NCI-H526 (cell line): ENCODE results near the gene CPZ.
A peak's percentile ranks its signal among the peaks of the same experiment; 100 is the strongest.

Experiments used
- DNase-seq, 2 experiments: peaks; one replicate each; lab custom pipeline; 2025; lab: John Stamatoyannopoulos, UW

CPZ gene

DNA sequence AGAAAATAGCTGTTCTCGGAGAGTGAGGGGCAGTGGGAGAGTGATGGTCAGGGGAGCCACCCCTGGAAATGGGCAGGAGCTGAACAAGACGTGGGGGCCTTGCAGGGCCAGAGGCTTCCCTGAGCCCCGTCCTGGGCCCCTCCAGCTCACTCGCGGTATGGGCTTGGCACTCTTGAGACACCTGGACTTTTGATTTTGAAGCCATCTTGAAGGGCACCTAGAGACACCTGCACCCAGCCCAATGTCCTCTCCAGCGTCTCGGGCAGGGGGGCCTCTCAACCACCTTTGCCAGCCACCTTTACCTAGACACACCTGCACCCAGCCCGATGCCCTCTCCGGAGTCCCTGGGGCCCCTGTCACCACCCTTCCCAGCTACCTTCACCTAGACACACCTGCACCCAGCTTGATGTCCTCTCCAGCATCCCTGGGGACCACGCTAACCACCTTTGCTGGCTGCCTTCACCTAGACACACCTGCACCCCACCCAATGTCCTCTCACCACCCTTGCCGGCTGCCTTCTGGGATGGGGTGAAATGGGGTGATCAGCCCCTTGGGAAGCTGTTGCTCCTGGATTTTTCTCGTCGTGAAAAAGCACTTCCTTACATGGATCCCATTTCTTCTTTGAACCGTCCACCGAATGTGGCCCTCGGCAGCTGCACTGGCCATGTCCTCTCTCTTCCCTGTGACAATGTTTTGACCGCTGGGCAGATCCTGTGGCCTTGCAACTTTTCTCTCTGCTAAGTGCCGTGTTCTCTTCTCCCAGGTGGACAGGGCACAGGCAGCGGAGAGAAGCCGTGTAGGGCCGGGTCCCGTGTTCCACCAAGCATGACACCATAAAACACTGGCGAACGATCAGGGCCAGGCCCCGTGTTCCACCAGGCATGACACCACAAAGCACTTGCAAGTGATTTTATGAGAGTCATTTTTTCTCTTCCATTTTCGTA is 47.5 kb downstream of the CPZ start:
- peak in 1 of 2 experiments; percentile 50 for DNase-seq

DNA sequence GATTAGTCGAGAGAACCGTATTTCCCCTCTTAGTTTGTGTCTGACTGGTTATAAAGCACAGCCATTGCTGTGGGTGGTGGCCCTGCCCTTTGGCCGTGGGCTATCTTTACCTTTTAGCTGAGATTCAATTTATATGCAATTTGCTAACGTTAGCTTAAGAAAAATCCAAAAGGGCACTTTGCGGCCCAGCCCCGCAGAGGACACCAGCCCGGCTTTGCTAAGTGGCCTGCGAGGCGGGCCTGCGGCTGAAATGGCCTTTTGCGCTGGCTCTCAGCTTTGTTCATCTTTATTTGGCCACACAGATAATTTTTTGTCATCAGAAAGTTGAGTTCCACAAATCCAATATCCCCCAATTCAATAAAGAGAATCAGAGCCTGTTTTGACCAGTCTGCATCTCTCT is 48.3 kb downstream of the CPZ start:
- no peak for DNase-seq

DNA sequence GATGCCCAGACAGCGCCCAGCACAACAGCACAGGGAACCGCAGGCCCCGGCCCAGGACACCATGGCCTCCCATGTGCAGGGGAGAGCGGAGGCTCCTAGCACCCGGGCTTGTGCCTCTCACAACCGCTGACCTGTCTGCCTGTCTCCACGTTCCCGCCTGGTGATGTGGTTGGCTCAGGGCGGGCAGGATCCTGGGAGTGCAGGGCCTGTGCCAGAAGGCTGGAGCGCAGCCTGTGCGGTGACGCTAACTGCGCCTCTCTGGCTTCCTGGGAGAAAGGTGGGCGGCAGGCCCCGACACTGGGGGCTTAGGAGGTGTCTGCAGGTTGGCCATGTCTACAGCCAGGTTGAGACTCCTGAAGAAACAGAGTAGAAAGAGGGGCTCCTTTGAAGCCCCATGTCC is 48.7 kb downstream of the CPZ start:
- no peak for DNase-seq

DNA sequence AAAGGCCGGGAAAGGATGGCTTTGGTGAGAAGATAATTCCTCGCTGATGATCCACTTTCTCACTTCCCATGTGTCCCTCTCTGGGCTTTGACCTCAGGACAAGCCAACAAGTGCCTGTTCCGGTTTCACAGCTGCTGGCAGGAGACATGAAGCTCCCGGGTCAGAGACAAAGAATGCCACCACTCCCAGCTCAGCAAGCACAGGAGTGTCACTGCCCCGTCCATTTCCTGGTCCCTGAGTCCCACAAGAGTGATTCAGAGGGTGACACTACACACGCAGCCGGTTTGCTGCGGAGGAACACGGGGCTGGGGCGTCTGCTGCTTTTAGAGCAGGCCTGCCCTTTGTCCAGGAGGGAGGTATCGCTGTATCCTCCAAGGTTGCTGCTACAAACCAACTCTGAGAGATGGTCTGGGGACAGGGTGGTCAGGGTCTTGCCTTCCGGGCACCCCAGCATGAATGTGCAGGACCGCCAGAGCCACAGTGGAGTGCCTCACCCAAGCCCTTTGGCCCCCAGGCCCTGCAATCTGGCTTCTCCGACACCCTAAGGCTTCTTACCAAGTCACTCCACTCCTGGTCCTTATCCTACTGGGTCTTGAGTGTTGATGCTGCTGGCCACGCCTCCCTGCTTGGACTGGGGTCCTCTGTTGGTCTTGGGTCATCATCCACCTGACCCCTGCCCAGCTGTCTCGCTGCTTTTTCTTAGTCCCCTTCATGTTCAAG is 49.5 kb downstream of the CPZ start:
- no peak for DNase-seq

DNA sequence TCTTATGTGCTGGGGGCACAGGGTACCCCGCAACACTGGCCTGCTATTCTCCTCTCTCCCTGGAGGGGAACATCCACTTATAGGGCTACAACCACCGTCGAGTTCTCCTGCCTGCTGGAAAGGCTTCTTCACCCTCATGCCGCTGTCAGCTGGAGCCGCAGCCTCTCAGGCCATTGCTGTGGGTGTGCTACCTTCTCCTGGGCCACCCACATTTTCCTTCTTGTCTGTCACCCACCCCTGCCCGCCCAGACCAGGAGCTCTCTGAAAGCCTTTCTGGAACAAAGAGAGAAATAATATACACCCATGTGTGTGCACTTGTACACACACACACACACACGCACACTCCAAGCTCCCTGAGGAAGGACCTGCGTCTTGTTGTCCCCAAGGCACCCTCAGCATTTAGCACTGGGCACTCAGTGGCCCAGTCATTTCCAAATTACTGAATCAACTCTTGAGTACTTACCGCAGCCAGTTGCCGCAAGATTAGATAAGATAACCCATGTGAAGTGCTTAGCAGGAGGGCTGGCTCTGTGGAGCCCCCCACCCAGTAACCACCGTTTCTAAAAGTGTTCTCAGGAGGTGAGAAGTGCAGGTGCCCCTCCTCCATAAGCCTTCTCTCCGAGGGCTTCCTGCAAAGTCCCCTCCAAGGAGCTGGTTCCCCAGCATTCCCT is 50.2 kb downstream of the CPZ start:
- no peak for DNase-seq

DNA sequence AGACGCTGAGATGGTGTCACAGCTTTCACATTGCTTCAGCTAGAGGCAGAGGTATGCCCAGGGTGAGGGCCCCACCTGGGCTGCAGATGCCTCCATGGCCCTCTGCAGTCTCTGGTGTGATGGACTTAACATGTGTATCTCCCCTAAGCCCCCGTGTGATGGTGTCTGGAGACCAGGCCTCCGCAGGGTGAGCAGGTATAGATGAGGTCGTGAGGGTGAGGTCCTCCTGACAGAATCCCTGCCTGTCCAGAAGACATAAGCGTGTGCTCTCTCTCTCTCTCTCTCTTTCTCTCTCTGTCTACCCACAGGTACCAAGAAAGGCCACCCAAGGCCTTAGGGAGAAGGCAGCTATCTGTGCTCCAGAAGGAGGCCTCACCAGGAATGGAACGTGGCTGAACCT is 50.9 kb downstream of the CPZ start:
- DNase-seq: no peak

DNA sequence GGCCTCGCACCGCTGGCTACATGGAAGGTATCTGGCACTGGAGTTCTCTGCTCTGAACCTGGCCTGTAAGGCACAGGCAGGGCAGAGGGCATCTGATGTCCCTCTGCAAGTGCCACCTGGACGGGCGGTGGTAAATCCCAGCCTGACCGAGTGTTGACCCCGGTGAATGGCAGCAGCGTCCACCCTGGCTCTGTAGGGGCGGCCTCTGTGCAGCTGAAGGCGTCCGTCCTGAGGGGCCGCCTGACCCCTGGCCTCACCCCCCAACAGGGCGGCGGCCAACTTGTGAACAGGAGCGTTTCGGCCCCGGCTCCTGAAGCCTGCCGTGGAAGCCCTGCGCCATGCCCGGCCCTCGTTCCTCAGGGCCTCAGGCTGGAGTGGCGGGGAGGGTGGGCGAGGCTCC is 51.4 kb downstream of the CPZ start:
- DNase-seq: no peak

DNA sequence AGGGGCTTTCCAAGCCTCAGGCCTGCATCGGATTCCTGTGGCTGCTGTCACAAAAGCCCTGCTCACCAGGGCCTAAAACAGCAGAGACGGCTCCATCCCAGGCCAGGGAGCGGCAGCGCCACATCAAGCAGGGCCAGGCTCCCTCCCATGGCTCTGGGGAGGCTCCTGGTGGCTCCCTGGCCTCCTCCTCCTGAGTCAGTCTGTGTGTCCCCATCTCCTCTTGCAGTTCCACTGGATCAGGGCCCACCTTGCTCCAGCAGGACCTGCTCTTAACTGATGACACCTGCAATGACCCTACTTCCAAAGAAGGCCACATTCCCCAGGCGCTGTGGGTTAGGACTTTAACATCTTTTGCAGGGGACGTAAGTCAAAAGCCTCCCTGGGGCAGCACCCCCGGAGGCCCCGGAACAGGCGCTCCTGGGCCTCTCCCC is 51.9 kb downstream of the CPZ start:
- no peak for DNase-seq

DNA sequence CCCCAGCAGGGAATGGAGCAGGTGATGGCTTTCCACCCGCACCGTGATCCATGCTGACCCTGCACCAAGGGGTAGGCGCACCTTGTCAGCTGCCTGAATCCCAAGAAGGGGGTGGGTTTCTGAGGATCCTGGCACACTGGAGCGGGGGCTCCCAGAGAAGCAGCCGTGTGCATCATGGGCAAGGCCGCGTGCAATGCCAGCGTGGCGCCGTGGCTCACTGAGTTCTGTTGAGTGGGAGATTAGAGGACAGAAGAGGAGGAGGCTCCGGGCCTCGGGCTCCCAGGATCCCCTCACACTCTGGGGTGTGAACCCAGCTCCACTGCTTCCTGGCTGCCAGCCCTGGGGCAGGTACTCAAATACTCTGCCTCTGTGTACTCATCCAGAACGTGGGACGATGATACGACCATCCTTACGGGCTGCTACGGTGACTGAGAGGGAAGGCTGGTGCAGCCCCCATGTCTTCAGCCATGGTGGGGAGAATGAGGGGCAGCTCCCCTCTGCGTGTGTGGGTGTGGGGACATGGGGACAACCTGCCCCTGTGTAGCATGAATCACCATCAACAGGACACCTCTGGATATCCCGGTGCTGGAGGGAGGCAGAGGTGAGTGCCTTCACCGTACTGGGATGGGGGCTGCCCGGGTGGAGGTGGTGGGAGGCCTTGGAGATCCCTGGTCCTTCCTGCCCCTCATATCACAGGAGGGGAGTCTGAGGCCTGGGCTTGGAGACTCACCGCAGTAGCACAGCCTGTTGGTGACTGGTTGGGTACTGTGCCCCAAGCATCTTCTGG is 52.6 kb downstream of the CPZ start:
- no peak for DNase-seq

DNA sequence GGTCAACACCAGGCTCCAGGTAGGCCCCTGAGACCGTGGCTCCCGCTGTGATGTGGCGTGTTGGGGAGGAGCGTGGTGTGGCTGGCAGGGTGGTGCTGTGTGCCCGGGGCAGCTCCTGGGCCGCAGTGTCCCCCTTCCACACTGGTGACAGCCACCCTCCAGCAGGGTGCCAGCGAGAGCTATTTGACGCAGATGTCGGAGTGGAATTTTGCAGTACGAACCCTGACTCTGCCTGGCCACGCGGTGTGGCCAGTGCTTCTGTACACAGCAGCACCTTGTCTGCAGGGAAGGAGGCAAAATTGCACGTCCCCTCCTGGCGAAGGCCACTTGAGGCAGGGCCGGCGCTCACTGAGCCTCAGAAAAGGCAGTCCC is 53.2 kb downstream of the CPZ start:
- DNase-seq: no peak

DNA sequence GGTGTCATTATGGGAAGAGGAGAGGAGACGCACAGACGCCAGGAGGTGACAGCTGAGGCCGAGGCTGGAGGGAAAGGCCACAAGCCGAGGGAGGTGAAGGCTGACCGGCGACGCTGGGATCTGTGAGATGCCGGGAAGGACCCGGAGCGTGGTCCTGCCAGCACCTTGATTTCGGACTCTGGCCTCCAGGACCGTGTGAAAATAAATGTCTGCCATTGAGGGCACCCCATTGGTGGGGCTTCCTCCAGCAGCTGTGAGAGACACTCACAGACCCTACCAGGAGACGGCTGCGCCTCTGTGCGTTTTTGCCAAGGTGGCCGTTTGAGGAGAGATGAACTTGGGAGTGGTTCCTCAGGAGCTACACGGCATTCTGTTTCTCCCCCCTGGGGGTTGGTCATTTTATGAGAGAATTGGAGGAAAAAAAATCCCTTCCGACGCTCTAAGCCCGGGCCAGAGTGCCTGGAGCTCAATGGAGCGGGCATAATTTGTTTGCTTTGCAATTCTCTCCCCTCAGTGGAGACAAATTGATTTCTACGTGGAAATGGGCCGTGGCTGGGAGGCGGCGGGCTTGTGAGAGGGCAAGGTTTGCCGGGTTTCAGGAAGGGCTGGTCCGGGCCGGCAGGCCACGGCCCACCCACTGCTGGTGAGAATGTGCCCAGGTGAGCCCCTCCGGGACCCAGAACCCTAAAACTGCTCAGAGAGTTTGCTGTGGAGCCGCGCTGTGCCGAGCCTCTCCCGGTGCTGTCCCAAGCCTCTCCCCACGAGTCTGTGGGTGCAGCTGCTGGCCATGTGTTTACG is 53.9 kb downstream of the CPZ start:
- DNase-seq: no peak

DNA sequence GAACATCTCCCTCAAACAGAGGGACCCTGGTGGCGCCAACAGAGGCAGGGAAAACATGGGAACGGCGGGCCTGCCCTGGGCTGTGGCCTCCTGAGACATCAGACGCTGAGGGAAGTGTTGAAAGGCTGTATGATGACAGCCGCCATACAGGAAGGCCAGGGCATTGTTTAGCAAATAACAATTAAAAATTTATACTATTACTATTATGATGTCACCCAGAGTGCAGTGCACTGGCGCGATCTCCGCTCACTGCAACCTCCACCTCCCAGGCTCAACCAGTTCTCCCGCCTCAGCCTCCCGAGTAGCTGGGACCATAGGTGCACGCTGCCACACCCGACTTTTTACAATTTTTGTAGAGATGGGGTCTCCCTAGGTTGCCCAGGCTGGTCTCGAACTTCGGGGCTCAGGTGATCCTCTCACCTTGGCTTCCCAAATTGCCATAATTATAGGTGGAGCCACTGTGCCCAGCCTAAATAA is 54.6 kb downstream of the CPZ start:
- no peak for DNase-seq

DNA sequence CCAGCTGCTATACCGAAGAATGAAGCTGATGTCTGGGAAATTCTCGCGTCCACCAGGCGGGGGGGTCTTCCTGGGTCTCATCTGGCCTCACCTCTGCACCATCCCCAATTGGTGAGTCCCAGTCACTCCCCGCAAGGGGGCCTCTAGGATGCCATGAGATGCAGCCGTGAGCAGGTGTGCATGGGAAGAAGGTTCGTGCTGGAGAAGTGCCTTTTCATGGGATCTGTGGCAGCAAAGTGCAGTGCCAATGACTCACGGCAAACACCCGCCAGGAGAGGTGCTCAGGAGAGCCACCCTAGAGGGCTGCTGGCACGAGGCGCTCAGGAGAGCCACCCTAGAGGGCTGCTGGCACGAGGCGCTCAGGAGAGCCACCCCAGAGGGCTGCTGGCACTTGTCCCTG is 55.1 kb downstream of the CPZ start:
- DNase-seq: peak in 1 of 2 experiments; percentile 8

DNA sequence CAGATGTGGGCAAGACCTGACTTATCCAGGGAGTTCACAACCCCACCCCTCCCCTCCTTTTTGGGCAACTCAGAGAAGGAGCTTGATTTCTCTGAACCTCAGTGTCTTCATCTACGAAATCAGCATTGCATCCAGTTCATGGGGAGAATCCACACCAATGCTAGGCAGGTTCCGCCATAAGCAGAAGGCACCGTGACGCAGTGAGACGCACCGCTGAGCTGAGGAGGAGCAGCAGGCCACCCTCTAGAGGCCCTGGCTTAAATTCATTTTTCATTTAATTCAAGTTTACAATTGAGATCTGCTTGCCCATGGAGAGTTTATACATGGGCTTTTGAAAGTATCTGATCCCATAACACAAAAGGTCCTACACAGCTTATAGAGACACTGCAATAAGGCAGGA is 55.7 kb downstream of the CPZ start:
- DNase-seq: no peak

DNA sequence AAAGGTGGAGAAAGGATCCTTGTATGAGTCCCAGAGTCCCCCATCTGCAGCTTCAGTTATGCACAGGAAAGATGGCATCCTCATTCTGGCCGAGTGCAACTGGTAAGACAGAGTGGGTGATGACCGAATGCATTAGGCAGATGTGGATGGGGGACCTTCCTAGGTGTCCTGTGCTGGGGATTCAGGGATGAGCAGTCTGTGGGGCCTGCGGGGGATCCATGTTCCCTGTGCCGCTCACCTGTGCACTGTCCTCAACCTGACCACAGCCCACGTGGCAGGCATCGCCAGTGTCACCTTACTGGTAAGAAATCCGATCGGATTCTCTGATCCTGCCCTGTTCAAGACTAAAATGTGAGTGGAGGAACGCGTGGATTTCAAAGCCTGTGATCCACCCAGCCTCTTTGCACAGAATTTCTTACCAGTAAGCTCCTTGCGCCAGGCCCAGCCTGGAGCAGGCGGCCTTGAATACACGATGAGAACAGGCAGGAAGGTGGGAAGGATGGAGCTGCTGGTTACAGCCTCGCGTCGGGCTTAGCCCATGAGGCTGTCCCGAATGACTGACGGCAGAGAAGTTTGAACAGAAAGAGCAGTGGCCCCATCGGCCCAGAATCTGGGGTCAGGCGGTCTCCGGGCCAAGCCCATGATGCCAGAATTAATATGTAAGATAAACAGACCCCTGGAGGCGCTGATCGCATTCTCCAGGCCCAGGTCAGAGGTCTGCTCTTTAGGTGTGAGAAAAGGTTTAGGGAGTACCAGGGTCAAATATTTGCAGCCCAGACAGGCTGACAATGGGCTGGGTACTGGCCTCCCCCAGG is 56.5 kb downstream of the CPZ start:
- no peak for DNase-seq

DNA sequence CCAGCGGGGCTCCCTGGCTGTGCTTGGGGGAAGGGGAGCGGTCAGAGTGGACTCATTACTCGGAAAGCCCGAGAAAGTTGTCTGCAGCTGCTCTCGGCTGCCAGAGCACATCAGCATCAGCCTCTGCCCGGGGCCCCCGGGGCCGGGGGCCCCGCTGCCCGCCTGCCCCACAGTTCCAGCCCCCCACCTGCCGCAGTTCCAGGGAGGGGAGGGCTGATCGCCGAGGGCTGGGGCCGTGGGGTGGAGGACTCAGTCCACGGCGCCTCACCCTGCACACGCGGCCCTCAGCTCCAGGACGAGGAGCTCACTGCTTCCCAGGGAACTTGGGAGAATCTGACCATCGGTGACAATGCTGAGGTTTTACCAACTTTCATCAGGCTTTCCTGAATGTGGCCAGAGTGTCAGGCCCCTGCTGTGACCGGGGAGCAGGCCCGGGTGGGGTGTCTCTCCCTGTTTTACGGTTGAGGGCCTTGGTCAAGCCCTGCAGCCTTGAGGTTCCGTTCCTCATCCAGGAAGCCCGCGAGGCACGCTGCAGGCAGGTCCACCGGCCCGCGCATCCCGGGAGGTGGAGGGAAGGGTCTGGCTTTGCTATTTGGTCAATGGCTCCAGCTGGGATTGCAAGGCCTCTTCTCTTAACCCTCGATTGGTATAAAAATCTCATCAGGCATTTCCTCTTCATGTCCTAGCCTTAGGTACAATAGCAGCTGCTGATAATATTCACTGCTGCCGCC is 57.2 kb downstream of the CPZ start:
- DNase-seq: no peak

DNA sequence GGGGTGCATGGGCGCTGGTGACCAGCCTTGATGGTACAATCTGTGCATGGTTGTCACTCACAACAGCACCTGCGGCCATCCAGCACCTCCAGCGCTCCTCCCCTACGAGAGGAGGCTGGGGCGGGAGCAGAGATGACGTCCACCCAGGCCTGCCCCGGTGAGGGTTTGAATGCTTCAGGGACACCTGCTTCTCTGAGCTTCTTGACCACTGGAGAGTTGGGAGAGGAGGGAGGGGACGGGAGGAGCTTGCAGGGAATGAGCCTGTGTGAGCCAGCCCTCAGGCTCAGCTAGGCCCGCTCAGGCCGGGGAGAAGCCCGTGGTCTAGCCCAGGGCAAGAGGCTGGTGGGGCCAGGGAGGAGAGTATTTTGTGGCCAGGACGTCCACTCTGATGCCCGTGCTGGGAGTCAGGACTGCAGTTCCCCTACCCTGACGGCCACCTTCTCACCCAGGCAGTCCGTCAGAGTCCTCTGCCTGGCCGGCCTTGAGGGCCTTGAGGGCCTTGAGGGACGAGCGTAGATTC is 59.2 kb downstream of the CPZ start:
- DNase-seq: no peak

DNA sequence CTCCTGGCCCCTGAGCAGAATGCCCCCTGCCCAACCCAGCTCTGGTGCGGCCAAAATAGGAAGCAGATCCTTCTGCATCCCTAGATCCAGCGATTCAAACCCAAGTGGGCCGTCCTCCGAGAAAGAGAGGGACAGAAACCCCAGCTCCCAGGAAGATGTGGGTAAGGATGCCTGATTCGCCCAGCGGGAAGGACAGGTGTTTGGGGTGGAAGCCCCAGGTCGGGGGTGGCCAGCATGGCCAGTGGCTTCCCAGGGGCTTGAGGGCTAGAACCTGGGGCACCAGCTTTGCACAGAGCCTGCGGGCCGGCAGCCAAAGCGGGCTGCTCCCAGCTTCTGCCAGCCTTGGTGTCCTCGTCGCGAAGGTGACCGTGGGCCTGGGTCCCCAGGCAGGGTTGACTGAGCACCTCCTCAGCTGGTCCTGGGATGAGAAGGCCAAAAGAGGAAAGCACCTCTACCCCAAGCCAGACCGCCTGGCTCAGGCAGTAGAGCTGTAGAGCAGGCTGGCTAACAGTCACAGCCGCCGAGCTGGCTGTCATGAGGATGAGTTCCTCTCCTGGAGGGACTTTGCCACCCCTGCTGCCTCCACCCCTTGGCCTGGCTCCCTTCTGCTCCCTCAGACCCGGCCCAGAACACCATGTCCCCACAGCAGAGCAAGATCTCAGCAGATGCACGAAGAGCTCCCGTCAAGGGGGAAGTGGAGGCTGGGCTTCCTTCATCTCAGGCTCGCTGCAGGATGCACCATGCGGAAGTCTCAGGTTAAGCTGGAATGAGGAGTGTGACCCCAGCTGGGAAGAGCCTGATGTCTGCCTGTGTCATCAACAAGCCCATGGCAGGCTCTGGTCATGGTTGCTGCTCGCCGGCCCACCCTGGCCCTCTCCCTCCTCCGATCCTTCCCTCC is 59.9 kb downstream of the CPZ start:
- no peak for DNase-seq
